Omental fat pad (tissue), 4 donors: ENCODE results near the gene LMAN2. TPM values are rescaled to one million over a fixed set of nuclear protein-coding genes. Genes with fewer than 3 reads are reported as not detected.
"Not testable (repeated sequence)": the region's sequence is repeated elsewhere in the genome, so short reads cannot be mapped to it uniquely, and the experiment has no call there.

Source experiments
- ATAC-seq: fragments of 150-250 bp; one replicate; pipeline ENCODE4 v1.9.1; 2016; ENCODE audit warnings: mild to moderate bottlenecking, moderate library complexity; ENCODE audit not compliant: low FRiP score
- DNase-seq: peaks from one replicate; pipeline ENCODE4 v3.0.0-alpha.2; 2019; ENCODE audit warnings: low spot score
- total RNA-seq, 4 donors: library from RNA; depleted of rRNA; stranded (reverse); fragments of >200 nt; gene quantifications; one replicate each; pipeline ENCODE4 v1.1.0, GENCODE V29; 2016
- TF ChIP-seq, protein P1 (sequence below), 3 donors: fragments of 450-650 bp; IDR thresholded peaks; one replicate each; pipeline ENCODE4 v1.5.1; 2016 to 2017; ENCODE audit warnings: antibody characterized with exemption in 3 of 3, mild to moderate bottlenecking in 3 of 3, moderate library complexity in 2 of 3

LMAN2 gene
- total RNA-seq, 4 donors from 2014 or later = 129 to 164 (median 144) TPM

- TF ChIP-seq, protein P1, sequence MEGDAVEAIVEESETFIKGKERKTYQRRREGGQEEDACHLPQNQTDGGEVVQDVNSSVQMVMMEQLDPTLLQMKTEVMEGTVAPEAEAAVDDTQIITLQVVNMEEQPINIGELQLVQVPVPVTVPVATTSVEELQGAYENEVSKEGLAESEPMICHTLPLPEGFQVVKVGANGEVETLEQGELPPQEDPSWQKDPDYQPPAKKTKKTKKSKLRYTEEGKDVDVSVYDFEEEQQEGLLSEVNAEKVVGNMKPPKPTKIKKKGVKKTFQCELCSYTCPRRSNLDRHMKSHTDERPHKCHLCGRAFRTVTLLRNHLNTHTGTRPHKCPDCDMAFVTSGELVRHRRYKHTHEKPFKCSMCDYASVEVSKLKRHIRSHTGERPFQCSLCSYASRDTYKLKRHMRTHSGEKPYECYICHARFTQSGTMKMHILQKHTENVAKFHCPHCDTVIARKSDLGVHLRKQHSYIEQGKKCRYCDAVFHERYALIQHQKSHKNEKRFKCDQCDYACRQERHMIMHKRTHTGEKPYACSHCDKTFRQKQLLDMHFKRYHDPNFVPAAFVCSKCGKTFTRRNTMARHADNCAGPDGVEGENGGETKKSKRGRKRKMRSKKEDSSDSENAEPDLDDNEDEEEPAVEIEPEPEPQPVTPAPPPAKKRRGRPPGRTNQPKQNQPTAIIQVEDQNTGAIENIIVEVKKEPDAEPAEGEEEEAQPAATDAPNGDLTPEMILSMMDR (IDR thresholded peaks at IDR 0.05) = no peak
- DNase-seq (no peak), ATAC-seq (no peak)
These were observed 27.7 kb upstream of the LMAN2 start for GRCh38 chr5:177378884-177379883.

DNA sequence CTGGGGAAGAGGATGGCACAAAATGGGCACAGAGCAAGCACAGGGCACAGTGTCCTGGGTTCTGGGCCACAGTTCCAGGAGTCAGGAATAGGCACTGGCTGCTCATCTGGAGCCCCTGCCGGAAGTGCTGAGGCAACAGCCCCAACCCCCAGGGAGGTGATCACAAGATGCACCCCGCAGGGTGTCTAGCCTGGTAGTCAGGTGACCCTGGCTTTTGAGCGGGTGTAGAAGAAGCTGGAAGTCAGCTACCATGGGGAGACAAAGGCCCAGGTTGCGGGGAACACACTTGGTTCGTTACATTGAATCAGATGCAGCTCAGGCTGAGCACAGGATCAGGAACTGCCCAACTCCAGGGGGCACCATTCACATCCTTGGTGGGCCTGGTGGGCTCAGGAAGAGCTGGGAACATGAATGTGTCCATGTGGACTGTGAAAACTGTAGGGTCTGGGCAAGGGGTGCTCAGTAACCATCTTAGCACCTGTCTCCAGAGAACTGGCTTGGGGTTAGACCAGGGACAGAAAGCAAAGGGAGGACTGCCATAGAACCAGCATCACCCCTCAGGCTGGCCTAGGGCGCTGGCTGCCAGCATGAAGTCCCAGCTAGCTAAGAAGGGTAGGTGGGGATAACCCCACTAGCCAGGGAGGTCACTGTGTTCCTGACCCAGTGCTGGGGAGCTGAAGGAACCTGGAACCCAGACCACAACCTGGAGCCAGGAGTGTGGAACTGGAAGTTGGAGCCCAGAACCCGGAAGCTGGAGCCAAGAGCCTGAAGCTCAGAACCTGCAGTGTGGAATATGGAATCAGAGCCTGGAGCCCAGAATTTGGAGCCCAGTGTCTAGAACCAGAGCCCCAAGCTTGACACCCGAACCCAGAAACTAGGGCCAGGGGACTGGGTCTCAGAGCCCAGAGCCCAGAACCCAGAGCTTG lies 26.6 kb upstream of the LMAN2 start:
- TF ChIP-seq, protein P1 (IDR thresholded peaks at IDR 0.05) = no peak
- ATAC-seq (no peak), DNase-seq (no peak)

DNA sequence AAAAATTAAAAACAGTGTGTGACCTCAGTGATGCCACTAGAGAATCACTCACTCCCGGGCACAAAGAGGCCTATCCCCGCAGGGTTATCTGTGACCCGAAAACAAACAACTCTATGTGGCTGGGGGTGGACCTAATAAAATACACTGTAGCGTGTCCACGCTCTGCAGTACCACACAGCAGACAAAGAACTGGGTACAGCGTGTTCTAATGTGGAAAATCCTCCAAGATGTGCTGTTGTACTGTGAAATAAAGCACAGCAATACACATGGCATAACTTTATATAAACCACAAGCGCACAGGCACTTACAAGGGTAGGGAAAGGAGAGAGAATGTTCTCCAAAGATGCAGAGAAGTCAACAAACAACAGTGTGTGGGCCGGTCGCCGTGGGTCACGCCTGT lies 24.6 kb upstream of the LMAN2 start:
- ATAC-seq (no peak), DNase-seq (no peak)
- TF ChIP-seq, protein P1 (IDR thresholded peaks at IDR 0.05) = no peak

DNA sequence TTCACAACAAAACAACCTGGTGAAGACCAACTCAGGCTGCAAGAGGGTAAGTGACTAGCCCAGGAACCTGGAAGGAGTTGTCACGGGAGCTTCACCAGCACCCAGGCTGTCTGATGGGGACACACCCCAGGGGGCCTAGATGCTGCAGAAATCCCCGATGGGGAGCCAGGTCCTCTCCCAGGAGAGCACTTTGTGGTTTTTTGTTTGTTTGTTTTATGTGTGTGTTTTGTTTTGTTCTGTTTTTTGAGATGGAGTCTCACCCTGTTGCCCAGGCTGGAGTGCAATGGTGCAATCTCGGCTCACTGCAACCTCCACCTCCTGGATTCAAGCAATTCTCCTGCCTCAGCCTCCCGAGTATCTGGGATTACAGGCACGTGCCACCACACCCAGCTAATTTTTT lies 24.0 kb upstream of the LMAN2 start:
- ATAC-seq, DNase-seq: not testable (repeated sequence)

GRCh38 chr5:177374211-177374610 lies 22.7 kb upstream of the LMAN2 start:
- ATAC-seq (no peak), DNase-seq (no peak)
- TF ChIP-seq, protein P1 (IDR thresholded peaks at IDR 0.05) = no peak

DNA sequence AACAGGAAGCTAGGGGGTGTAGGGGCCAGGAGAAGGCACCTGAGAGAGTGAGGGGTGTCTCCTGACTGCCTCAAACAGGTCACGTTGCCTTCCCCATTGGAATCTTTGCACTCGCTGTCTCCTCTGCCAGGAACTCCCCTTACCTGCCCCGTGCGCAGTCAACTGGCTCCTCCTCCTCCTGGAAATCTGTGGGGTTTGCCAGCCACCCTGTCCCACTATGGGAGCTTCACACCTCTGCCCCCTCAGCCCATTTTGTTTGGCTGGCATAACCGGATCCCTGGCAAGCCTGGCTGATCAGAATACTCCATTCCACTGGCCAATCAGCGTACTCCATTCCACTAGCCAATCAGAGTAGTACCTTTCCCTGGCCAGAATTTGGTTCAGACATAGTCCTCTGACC lies 22.3 kb upstream of the LMAN2 start:
- no peak for DNase-seq
- TF ChIP-seq, protein P1 (IDR thresholded peaks at IDR 0.05) = no peak
- ATAC-seq = no peak

GRCh38 chr5:177372910-177373309 lies 21.4 kb upstream of the LMAN2 start:
- TF ChIP-seq, protein P1 (IDR thresholded peaks at IDR 0.05) = no peak
- DNase-seq (no peak), ATAC-seq (no peak)
